Measurements from ENCODE around the gene CA5B.
A peak's percentile ranks its signal among the peaks of the same experiment; 100 is the strongest.
"Not testable (repeated sequence)": the region's sequence is repeated elsewhere in the genome, so short reads cannot be mapped to it uniquely, and the experiment has no call there.

Gene CA5B

GRCh38 chrX:15737959-15738902 is at the start of gene CA5B:
TSS of gene CA5B (plus strand) at chrX:15738270. CDS start at chrX:15750024, 11,754 bp downstream.
- peak; percentile 99 for DNase-seq

- no peak for DNase-seq
These were observed 43.1 kb upstream of the CA5B start for GRCh38 chrX:15694941-15695451.

DNA sequence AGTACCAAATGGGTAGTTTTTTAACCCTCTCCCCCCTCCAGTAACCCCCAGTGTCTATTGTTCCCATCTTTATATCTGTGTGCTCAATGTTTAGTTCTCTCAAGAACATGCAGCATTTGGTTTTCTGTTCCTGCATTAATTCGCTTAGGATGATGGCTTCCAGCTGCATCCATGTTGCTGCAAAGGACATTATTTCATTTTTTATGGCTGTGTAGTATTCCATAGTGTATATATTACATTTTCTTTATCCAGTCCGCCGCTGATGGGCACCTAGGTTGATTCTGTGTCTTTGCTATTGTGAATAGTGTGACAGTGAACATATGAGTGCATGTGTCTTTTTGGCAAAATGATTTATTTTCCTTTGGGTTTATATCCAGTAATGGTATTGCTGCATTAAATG is 41.6 kb upstream of the CA5B start:
- no peak for DNase-seq

DNA sequence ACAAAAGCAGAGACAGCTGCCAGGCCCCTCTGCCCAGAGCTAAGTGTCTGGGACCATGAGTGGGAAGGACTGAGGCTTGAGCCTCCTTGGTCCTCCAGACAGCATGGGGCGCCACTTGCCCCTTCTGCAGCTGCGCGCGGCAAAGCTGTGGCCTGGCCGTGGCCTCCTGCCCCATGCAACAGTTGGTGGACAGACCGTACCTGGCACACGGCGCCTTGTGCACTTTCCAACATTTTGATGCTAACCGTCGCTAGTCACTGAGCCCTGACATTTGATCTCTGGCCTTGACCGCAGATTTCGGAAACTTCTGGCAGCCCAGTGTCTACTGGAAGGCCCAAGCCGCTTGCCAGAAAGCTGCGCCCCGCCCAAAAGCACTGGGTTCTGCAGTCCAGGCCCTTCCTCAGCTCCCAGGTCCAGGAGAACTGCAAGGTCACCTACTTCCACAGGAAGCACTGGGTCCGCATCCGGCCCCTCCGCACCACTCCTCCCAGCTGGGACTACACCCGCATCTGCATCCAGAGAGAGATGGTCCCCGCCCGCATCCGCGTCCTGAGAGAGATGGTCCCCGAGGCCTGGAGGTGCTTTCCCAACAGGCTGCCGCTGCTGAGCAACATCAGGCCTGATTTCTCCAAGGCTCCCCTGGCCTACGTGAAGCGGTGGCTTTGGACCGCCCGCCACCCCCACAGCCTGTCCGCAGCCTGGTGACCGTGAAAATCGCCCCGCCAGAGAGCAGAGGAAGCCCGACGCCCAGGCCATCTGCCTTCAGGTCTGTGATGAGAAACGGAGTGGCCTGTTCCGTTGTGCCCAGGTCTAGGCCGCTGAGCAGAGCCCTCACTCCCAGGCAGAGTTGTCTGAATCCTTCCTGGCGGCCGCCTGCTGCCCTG is 35.3 kb upstream of the CA5B start:
- DNase-seq = no peak

DNA sequence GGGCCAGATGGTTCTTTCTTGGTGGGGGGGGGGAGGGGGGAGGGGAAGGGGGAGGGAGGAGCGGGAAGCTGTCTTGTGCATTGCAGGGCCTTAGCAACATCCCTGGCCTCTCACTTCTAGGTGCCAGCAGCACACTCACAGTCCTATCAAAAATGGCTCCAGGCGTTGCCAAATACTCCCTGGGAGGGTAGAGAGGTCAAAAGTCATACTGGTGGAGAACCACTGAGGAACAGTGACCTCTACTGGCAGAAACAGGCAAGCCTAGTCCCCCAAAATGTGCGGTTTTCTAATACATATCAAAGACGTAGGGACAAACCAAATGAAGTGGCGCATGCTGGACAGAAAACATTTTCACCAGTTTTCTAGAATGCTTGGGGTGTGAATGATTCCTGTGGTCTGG is 34.3 kb upstream of the CA5B start:
- not testable (repeated sequence) for DNase-seq

DNA sequence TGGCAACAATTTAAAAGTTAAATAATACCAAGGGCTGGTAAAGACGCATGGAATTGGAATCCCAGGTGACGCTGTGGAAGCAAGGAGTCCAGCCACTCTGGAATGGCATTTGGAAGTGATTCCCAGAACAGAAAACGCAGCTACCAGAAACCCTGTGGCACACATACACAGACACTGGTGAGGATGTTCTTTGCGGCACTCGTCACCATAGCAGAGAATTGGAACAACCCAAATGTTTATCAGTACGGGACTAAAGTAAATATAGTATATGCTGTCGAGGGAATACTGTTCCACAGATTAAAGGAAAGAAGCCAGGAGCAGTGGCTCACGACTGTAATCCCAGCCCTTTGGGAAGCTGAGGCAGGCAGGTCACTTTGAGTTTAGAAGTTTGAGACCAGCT is 33.8 kb upstream of the CA5B start:
- not testable (repeated sequence) for DNase-seq

DNA sequence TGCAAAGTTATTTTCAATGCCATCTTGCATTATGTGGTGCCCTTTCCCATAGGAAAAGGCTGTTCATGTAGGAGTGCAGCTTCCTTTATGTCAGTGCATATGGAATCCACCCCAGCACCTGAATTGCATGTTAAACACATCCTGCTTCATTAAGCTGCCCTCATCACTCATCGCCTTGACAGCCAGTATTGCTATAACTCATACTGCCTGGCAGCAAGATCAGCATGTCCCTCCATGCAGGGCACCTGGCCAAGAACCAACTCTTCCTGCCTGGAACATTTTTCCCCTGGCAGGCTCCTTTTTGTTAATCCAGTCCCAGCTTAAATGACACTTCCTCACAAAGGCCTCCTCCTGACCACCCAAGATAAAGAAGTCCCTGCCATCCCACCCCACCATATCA is 23.5 kb upstream of the CA5B start:
- no peak for DNase-seq

- DNase-seq = no peak
These were observed 19.6 kb upstream of the CA5B start for GRCh38 chrX:15718283-15718970.

DNA sequence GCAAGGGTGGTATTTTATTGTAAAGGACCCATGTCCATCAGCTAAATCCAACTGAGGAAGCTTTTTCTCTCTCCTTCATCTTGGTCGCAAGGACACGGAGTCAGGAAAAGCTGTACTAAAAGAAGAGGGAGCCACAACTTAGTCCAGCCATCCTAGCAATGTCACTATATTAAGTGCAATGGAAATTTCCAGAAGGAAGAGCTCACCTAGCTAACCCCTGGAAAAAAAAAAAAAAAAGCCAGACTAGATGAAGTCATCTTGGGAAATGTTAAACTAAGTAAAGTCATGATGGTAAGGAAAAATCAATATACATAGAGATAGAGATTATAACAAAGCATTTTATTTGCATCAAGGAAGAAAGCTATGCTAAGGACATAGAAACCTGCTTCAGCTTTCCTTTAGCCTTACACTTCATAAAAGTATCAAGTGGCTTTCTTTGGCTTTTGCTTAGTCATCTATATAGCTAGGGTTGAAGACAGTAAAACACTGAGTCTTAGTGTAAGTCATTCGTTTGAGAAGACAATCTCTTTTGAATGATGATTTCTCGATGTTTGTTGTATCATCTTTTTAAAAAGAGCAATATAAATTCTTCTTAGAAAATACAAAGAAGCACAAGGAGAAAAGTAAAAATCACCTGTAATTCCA is 18.6 kb upstream of the CA5B start:
- DNase-seq = no peak

GRCh38 chrX:15721911-15722310 is 16.2 kb upstream of the CA5B start:
- no peak for DNase-seq

- DNase-seq = no peak
These were observed 14.1 kb upstream of the CA5B start for GRCh38 chrX:15723887-15724517.

GRCh38 chrX:15724911-15725310 is 13.2 kb upstream of the CA5B start:
- DNase-seq = no peak

DNA sequence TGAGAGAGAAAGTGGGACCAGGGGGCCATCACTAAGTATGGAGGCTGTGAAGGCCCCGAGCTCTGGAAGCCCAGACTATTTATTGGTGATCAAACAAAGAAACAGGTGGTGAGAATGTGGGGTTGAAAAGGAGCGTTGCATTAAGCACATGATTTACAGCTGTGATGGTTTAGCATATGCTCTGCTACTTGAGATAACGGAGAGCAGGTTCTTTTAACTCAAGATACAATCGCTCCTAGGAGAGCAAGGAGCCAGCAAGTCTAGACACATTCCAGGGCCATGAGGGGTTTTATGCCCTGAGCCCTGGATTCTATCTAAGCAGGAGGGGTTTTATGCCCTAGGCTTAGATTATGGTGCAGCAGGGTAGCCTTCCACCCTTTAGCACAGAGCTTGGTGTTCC is 6.7 kb upstream of the CA5B start:
- DNase-seq = not testable (repeated sequence)

DNA sequence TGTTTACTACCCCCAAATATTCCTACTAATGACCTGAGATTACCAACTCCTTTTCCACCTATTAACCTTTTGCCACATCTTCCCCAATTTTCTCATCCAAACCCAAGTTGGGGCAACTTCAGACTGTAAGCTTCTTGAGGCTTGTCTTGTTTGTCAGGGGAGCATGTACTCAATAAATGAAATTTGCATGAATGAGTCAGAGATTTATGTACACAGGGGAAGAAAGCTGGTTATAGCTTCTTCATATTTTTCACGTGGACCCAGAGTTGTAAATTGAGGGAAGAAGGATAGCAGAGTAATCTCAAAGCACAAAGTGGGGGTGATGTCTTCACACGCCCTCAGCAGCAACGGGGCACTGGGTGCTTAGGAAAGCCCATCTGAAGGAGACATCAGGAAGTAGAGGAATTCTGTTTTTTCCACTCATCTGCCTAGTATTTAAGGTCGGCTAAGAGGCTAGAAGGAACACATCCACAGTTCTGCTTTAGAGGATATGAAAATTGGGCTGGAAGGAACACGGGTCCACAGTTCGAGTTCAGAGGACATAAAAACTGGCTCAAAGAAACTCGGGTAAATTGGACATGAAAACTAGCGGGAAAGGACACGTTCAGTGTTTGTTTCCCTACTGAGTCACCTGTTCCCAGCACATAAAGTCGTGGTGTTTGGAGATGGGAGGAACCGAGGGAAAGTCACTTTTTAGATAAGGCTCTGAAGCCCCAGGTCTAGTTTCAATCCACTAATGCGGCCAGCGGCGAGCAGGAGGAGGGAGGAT is 696 bp upstream of the CA5B start:
- no peak for DNase-seq

DNA sequence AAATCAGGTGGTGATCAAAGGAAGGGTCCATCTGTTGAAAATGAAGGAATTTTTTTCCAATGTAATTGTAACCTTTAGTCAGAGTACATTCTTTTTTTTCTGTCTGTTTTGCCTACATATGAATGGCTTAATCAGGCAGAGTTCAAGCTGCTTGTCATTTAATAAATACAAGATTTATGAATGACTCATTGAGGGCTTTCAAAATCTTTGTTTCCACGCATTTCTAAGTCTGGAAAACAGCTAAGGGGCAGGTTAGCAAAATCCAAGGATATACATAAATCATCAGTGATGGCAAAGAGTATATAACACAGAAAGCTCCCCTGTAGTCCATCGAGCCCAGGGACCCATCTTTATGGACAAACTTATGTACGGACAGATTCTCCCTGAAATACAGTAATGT is 1.8 kb downstream of the CA5B start:
- DNase-seq = no peak

DNA sequence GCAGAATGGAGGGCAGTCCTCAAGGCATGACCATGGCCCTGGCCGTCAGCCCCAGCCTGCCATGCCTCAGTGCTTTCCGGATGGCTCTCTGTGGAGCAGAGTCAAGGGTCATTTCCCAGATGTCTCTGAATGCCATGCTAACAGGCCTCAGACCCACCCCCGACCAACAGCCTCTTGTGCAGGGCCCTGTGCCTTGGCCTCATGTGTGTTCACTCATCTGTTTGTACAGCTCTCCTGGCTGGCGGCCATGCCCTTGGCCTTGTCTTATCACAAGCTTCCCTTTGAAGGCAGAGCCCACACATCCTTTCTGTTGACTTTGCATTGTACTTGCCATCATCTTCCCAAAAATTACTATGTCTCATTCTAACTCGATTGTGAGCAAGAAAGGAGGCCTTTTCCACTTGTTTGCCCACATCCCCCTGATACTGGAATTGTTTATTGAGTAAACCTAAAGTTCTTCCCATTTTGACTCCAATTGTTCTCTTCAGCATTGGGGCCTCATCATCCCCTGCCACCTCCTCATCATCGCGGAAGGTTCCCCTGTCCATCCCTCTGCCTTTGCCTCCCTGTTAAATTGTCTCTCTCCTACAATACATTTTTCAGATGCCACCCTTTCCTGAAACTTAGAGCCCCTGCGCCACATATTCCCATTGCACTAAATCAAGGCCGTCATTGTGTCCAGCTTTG is 6.3 kb downstream of the CA5B start:
- DNase-seq = no peak

- DNase-seq = no peak
These were observed 7.1 kb downstream of the CA5B start for GRCh38 chrX:15745179-15745578.

DNA sequence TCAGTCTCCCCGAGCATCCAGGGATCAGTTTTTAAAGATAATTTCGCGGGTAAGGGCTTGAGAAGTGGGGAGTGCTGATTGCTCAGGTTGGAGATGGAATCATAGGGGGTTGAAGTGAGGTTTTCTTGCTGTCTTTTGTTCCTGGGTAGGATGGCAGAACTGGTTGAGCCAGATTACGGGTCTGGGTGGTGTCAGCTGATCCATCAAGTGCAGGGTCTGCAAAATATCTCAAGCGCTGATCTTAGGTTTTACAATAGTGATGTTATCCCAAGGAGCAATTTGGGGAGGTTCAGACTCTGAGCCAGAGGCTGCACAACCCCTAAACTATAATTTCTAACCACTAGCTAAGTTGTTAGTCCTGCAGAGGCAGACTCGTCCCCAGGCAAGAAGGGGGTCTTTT is 8.6 kb downstream of the CA5B start:
- not testable (repeated sequence) for DNase-seq

GRCh38 chrX:15747626-15748173 is 9.6 kb downstream of the CA5B start:
- DNase-seq = no peak

DNA sequence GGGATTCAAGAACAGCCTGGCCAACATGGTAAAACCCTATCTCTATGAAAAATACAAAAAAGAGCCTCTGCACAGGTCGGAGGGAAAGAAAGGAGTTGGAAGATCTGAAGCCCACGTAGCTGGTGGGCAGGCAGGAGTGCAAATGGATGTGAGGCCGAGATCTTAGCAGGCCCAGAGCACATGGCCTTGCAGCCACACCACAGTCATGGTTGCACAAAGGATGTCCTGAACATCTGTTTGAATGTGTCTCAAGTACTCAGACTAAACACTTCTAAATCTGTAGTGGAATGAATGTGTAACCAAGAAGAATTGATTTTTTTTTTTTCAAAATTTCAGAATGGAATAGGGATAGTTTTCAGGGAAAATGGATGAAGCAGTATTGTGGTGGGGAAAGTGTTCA is 10.8 kb downstream of the CA5B start:
- no peak for DNase-seq

Data from CD4-positive, alpha-beta T cell treated with Interleukin-17A for 4 hours (primary cell).